Tibial nerve (tissue), 3 donors: ENCODE data around the gene TCF25.
"Not testable (repeated sequence)": the region's sequence is repeated elsewhere in the genome, so short reads cannot be mapped to it uniquely, and the experiment has no call there.

ENCODE experiments used
- POLR2A ChIP-seq, 2 donors: fragments of 450-650 bp; IDR thresholded peaks; one replicate each; pipeline ENCODE4 v1.6.1; 2017; ENCODE audit warnings: antibody characterized with exemption in 2 of 2, mild to moderate bottlenecking in 2 of 2, moderate library complexity in 2 of 2
- TF ChIP-seq, protein P1 (sequence below), 5 experiments: fragments of 200-600 bp in 3 of 5; fragments of 450-650 bp in 2 of 5; sonication (generic) in 3 of 5; IDR thresholded peaks; one replicate each; pipeline ENCODE4 v1.5.1; 2016 to 2019; ENCODE audit warnings: antibody characterized with exemption in 5 of 5, mild to moderate bottlenecking in 3 of 5, moderate library complexity in 2 of 5

DNA sequence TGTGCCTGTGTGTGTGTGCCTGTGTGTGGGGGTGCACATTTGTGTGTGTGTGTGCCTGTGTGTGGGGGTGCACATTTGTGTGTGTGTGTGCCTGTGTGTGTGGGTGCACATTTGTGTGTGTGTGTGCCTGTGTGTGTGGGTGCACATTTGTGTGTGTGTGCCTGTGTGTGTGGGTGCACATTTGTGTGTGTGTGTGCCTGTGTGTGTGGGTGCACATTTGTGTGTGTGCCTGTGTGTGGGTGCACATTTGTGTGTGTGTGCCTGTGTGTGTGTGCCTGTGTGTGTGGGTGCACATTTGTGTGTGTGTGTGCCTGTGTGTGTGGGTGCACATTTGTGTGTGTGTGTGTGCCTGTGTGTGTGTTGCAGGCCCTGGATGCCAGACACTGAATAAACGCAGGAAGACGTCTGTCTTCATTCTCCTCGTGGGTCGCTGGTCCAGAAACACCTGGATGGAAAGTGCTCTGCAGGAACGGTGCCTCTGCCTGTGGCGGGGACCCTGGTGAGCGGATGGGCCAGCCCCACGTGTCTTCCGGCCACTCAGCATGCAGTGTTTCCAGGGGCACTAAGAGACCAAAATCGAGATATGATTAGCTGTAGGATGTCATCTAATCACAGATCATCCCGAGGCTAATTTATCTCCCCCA, 41.4 kb downstream of the TCF25 start:
- TF ChIP-seq POLR2A (IDR thresholded peaks at IDR 0.05), result not testable (repeated sequence)
- TF ChIP-seq, protein P1, sequence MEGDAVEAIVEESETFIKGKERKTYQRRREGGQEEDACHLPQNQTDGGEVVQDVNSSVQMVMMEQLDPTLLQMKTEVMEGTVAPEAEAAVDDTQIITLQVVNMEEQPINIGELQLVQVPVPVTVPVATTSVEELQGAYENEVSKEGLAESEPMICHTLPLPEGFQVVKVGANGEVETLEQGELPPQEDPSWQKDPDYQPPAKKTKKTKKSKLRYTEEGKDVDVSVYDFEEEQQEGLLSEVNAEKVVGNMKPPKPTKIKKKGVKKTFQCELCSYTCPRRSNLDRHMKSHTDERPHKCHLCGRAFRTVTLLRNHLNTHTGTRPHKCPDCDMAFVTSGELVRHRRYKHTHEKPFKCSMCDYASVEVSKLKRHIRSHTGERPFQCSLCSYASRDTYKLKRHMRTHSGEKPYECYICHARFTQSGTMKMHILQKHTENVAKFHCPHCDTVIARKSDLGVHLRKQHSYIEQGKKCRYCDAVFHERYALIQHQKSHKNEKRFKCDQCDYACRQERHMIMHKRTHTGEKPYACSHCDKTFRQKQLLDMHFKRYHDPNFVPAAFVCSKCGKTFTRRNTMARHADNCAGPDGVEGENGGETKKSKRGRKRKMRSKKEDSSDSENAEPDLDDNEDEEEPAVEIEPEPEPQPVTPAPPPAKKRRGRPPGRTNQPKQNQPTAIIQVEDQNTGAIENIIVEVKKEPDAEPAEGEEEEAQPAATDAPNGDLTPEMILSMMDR (IDR thresholded peaks at IDR 0.05), result not testable (repeated sequence)
